Transverse colon (tissue), 4 donors: ENCODE data around the gene LY86. TPM values are rescaled to one million over a fixed set of nuclear protein-coding genes. Genes with fewer than 3 reads are reported as not detected.

Experiments used
- DNase-seq: peaks from one replicate; pipeline ENCODE4 v3.0.0-alpha.2; 2019
- H3K27ac ChIP-seq, 4 donors: fragments of 200-600 bp; sonication (generic); 2 replicates each; pipeline ENCODE4 v1.5.1; 2016 to 2018; ENCODE audit warnings: inconsistent platforms in 4 of 4
- H3K27me3 ChIP-seq: fragments of 200-600 bp; sonication (generic); 2 replicates; pipeline ENCODE4 v1.5.1; 2017; ENCODE audit warnings: inconsistent platforms
- H3K36me3 ChIP-seq, 4 donors: fragments of 200-600 bp; sonication (generic); 2 replicates each; pipeline ENCODE4 v1.5.1; 2017 to 2019; ENCODE audit warnings: inconsistent platforms in 4 of 4
- H3K4me1 ChIP-seq, 4 donors: fragments of 200-600 bp; sonication (generic); 2 replicates each; pipeline ENCODE4 v1.5.1; 2017 to 2020; ENCODE audit warnings: inconsistent platforms in 4 of 4
- H3K4me3 ChIP-seq, 4 donors: fragments of 200-600 bp; sonication (generic); 1 replicate in 1 of 4; 2 replicates in 3 of 4; pipeline versions ENCODE4 v1.5.1 to v1.6.1; 2017 to 2019; ENCODE audit warnings: inconsistent platforms in 4 of 4
- H3K9me3 ChIP-seq, 2 donors: fragments of 200-600 bp; sonication (generic); 2 replicates each; pipeline ENCODE4 v1.5.1; 2017 to 2019; ENCODE audit warnings: inconsistent platforms in 2 of 2
- EP300 ChIP-seq: sonication (generic); formaldehyde crosslinking; IDR thresholded peaks from one replicate; pipeline ENCODE4 v1.6.1; 2017; ENCODE audit warnings: antibody characterized with exemption, low read depth
- POLR2A ChIP-seq: fragments of 450-650 bp; IDR thresholded peaks from one replicate; pipeline ENCODE4 v1.6.1; 2016; ENCODE audit warnings: antibody characterized with exemption, mild to moderate bottlenecking, moderate library complexity
- POLR2AphosphoS5 ChIP-seq, 3 donors: sonication (generic); formaldehyde crosslinking; IDR thresholded peaks; one replicate each; pipeline ENCODE4 v1.6.1; 2016; ENCODE audit warnings: antibody characterized with exemption in 3 of 3
- WGBS, 2 donors: methylation state at CpG; one replicate each; pipeline ENCODE4 v1.1.5; 2018; ENCODE audit warnings: low coverage in 1 of 2; 5-methylcytosine and 5-hydroxymethylcytosine counted together
- in situ Hi-C, 4 donors: fragments of 200-750 bp; cut with MboI; loops; one replicate each; pipeline versions ENCODE4 v1.15.0 to v1.15.1; 2017; ENCODE audit warnings: low sequenced_read_pairs in 3 of 4, low pct_ligation_motif_present in 1 of 4, low pct_unique_long_range_greater_than_20kb in 1 of 4
- intact Hi-C: fragments of 100-400 bp; cut with DNase I; formaldehyde crosslinking; loops from one replicate; pipeline ENCODE4 v1.15.1; 2023; ENCODE audit warnings: low total_unique reads
- total RNA-seq, 4 donors: library from RNA; depleted of rRNA; stranded (reverse); fragments of >200 nt; gene quantifications; one replicate each; pipeline ENCODE4 v1.1.0, GENCODE V29; 2016
- TF ChIP-seq, protein P1 (sequence below), 5 experiments: fragments of 200-600 bp in 3 of 5; fragments of 450-650 bp in 2 of 5; sonication (generic) in 3 of 5; IDR thresholded peaks; 1 replicate in 2 of 5; 2 replicates in 3 of 5; pipeline ENCODE4 v1.5.1; 2016 to 2017; ENCODE audit warnings: antibody characterized with exemption in 5 of 5, inconsistent platforms in 3 of 5, mild to moderate bottlenecking in 2 of 5, moderate library complexity in 1 of 5

The LY86 gene
- total RNA-seq, 4 donors from 2014 or later: 10.0 TPM; not detected in 3

DNA sequence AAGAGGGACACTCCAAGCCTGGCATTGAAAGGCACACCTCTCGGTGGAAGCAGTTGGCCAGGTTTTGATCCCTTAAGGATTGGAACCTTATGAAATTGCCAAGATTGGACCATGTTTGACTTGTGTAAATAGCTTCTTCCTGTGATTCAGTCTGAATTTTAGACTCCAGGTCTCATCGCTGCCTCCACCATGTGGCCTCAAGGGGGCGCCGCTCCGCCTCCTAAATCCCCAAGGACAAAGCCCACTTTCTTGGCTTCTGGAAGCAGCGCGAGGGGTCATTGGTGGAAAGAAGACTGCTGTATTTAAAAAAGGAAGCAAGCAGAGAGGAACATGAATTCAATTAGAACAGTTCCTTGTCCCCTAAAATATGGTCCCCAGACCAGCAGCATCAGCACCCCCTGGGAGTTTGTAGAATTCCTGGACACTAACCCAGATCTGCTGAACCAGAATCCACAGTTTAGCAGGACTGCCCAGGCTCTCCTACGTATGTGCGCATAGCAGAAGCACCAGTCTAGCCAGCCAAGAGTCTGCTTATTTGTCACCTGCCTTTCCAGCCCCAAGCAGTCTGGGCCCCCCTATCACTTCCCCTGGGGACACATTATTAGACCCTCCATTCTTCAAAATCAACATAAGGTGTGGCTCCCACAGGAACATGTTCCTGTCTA lies 108.5 kb downstream of the LY86 start:
- Histone ChIP-seq H3K27ac (peak overlapping the region; percentile 86 to 90 (median 88)), H3K27me3 (no peaks in the 10 kb centered on the region), H3K36me3 (no peaks in the 10 kb centered on the region), H3K9me3 (no peaks in the 10 kb centered on the region), H3K4me1 (peaks cover 46 to 82% (median 67%) of the 10 kb centered on the region in 4 donors), H3K4me3 (no peak overlapping the region)
- WGBS, 2 donors: 20 to 27% methylated on average over 3 to 9 of the region's 9 CpGs
- intact Hi-C loops: no loop called here
- TF ChIP-seq POLR2AphosphoS5 (IDR thresholded peaks at IDR 0.05): no peak
- TF ChIP-seq POLR2A: no peak
- TF ChIP-seq, protein P1, sequence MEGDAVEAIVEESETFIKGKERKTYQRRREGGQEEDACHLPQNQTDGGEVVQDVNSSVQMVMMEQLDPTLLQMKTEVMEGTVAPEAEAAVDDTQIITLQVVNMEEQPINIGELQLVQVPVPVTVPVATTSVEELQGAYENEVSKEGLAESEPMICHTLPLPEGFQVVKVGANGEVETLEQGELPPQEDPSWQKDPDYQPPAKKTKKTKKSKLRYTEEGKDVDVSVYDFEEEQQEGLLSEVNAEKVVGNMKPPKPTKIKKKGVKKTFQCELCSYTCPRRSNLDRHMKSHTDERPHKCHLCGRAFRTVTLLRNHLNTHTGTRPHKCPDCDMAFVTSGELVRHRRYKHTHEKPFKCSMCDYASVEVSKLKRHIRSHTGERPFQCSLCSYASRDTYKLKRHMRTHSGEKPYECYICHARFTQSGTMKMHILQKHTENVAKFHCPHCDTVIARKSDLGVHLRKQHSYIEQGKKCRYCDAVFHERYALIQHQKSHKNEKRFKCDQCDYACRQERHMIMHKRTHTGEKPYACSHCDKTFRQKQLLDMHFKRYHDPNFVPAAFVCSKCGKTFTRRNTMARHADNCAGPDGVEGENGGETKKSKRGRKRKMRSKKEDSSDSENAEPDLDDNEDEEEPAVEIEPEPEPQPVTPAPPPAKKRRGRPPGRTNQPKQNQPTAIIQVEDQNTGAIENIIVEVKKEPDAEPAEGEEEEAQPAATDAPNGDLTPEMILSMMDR (IDR thresholded peaks at IDR 0.05): peak; percentile 57 to 82 (median 81)
- in situ Hi-C loops: loop anchor here in 1 of 4 donors (25.0 kb wide), 2 partner anchors 540 to 890 kb away; partner anchors contain the start of gene SNRNP48
- DNase-seq: peak; percentile 86

DNA sequence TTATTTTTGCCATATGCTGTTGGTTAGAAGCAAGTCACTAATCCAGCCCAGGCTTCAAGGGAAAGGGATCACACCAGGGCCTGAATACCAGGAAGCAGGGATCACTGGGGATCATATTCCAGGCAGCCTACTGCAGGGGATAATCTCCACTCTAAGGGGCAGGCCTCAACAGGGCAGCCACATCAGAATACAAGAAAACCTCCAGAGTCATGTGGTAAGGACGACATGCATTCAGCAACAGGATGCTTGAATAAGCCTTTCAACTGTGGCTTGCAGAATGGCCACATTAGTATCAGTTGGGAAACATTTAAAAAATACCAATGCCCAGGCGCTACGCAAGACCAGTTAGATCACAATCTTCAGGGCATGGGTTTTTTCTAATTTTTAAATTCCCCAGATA lies 109.1 kb downstream of the LY86 start:
- Histone ChIP-seq H3K4me1 (peaks cover 46 to 85% (median 69%) of the 10 kb centered on the region in 4 donors), H3K27ac (peak overlapping the region; percentile 86 to 90 (median 88)), H3K4me3 (no peak overlapping the region), H3K9me3 (no peaks in the 10 kb centered on the region), H3K27me3 (no peaks in the 10 kb centered on the region), H3K36me3 (no peaks in the 10 kb centered on the region)
- in situ Hi-C loops (loop anchor here in 1 of 4 donors (25.0 kb wide), 2 partner anchors 540 to 890 kb away; partner anchors contain the start of gene SNRNP48), intact Hi-C loops (no loop called here)
- peak; percentile 57 for DNase-seq
- WGBS, 2 donors: 79% methylated on average over 3 of the region's 3 CpGs; no CpG with 5 or more reads in 1 of the 2 donors
- no peak for TF ChIP-seq EP300
- TF ChIP-seq, protein P1 (IDR thresholded peaks at IDR 0.05): no peak
- no peak for TF ChIP-seq POLR2AphosphoS5 (IDR thresholded peaks at IDR 0.05)
- no peak for TF ChIP-seq POLR2A

DNA sequence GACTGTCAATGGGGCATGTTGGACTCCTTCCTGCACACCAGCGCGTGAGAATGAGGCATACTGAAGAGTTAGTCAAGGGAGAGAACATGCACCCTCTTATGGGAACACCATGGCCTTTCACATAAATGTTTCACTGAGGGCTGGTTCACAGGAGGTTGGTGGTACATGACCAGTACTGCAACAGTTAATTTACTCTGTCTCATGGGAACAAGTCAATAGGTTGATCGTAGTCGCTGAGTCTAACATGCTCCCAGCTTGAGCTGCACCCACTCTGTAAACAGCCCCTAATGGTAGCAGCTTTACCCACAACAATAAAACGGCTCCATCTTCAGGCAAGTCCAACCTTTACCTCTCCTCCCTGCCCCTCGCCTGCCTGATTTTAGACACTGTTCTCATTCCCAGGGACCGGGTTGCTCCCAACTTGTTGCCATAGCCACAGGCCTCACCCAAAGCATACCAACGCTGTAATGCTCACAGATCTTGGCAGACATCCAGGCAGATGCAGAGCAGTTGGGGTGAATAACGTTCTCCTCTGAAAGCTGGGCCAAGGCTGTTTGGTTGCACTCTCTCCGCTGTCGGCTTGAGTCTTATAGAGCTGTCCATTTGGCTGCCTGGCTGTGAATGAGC lies 111.3 kb downstream of the LY86 start:
- H3K4me3 ChIP-seq: no peak overlapping the region
- intact Hi-C loops (no loop called here), in situ Hi-C loops (loop anchor here in 2 of 4 donors (25.0 kb wide), 2 partner anchors 537 to 887 kb away; partner anchors contain the start of gene SNRNP48 (in 1 of the 2))
- peaks cover 46 to 91% (median 67%) of the 10 kb centered on the region in 4 donors for H3K4me1 ChIP-seq
- H3K36me3 ChIP-seq: no peaks in the 10 kb centered on the region
- no peaks in the 10 kb centered on the region for H3K9me3 ChIP-seq
- peak; percentile 93 for DNase-seq
- TF ChIP-seq POLR2AphosphoS5 (IDR thresholded peaks at IDR 0.05) (peak; percentile 62 to 82 (median 72)), EP300 (peak; percentile 79), POLR2A (no peak)
- TF ChIP-seq, protein P1 (IDR thresholded peaks at IDR 0.05): peak in 2 of 5 experiments; percentile 63 to 78
- no peaks in the 10 kb centered on the region for H3K27me3 ChIP-seq
- H3K27ac ChIP-seq: peak overlapping the region; percentile 86 to 90 (median 88)
- WGBS, 2 donors: 29% methylated on average over 11 of the region's 11 CpGs; no CpG with 5 or more reads in 1 of the 2 donors
